Putamen (tissue), 1 donor: Measurements from ENCODE around the gene TMTC1.
"Not testable (repeated sequence)": the region's sequence is repeated elsewhere in the genome, so short reads cannot be mapped to it uniquely, and the experiment has no call there.

Experiments used
- DNase-seq: peaks from one replicate; pipeline ENCODE4 v3.0.0-alpha.2; 2016; ENCODE audit warnings: low spot score

The TMTC1 gene

DNA sequence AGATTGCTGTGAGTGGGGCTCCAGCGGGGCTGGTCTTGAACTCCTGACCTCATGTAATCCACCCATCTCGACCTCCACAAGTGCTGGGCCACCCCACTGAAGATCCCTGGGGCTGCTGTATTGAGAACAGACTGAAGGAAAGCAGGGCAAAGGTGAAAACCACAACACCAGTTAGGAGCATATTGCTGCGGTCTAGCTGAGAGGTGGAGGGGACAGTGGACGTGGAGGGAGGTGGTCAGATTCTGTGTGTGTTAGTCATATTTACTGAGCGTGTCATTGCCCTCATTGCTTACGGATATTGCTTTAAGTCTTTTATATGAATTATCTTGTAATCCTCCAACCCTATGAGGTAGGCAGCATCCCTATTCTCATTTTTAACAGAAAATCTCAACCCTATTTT is 217.3 kb downstream of the TMTC1 start:
- no peak for DNase-seq

DNA sequence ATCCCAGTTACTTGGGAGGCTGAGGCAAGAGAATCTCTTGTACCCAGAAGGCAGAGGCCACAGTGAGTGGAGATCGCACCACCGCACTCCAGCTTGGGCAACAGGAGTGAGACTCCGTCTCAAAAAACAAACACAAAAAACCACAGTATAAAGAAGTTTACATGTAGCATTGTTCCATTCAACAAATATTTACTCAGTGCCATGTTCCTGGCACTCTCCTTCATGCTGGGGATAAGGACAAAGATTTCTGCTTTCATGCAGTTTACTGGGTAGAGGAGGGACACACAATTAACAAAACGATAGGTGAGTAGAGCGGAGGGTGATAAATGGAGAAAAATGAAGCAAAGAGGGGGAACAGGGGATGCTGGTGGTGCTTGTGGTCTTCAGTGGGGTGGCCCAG is 218.0 kb downstream of the TMTC1 start:
- no peak for DNase-seq

DNA sequence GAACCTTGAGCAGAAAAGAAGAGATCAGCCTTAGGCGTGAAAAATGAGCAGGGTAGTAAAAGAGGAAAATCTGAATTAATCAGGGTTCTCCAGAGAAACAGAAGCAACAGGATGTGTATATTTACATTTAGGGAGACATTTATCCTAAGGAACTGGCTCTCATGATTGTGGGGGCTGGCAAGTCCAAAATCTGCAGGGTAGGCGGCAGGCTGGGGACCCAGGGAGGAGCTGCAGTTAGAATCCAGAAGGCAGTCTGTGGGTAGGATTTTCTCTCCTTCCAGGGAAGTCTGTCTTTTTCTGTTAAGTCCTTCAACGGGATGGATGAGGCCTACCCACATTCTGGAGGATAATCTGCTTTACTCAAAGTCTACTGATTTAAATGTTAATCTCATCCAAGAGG is 218.8 kb downstream of the TMTC1 start:
- DNase-seq, result no peak

DNA sequence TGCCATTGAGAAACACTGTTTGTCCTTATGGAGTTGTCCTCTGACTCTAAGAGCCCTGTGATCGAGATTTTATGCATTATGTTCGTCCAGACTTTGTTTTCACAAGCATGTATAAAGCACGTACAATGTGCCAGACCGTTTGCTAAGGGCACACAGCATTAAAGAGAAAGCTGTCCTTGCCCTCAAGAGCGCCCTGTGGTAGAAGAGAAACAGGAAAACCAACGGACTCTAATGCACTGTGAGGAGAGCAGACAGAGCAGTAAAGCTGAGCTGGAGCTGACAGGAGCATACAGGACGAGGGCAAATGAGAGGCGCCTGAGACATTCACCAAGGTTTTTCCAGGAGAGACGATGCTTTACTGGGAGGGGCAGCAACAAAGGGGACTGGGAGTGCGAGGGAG is 220.1 kb downstream of the TMTC1 start:
- DNase-seq, result no peak

DNA sequence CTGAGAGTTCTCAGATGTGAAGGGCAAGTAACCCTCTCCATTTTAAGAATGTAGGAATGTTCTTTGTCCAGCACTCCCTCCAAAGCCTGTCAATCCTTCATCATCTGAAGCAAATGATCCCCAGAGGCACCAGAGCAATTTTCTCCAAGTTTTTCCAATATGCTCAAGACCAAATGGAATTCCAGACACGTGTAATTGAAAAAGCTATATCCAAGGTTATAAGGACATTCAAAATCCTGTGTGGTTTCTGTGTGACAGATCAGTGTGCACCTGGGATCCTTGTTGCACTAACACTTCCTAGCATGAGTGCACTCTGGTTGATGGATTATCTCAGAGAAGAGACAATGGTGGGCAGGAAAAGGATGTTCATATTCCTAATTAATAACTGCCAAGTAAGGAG is 220.7 kb downstream of the TMTC1 start:
- no peak for DNase-seq

DNA sequence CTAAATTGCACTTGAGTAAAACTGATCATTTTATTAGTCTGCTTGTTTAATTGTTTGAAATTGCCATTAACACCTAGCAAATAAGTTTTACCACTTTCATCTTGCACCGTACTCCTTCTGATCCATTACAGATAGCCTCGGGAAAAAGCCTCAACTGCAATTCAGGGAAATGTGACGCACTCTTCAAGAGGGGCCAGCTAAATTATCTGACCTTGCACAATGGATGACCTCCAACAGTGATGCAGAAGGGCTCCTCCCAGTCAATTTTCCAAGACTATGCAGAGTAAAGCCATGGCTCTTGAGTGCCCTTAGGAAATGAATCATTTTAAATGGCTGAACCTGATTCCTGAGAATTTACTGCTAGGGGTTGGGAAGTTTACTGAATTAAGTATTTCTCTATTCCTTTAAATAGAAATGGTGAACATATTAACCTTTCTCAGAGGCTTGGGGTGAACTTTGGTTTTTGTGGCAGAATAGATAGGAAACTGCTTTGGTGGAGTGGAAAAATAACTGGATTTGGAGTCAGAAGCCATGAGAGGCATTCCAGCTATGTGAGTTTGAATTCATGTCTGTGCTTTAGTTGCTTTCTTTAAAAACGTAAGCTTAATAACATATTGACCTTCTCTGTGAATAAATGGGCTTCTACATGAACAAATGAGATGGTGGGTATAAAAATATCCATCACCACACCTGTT is 221.5 kb downstream of the TMTC1 start:
- DNase-seq, result no peak

DNA sequence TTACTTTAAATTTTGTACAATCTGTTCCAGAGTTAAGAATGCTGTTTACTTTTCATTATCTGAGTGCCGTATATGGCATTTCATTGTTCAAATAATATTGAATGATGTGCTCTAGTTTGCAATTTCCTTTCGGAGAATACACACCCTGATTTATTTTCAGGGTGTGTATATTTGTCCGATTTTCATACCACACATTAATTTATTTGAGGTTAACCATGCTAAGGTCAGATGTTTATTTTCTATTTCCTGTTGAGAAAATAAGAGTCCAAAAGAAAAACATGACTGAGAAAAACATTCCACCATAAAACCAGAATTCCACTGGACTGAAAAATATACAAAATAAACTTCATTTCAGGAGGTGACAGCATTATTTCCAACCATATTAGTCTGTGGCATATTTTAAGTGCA is 222.1 kb downstream of the TMTC1 start:
- no peak for DNase-seq

DNA sequence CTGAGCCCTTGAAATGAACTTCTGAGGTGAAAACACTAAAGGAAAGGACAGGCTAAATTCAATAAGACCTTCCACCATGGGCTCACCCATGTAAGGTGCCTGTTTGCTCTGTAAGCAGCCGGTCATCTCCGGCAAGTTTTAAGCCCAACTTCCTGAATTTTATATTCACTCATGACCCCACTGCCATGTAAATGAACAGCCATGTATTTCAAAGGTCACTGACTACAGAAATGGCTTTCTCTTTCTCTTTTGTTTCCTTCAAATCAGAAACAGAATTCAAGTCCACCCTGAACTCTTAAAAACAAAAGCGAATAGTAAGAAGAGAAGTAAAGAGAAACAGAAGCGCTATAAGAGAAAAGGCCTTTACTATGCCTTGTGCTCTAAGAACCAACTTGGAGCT is 224.5 kb downstream of the TMTC1 start:
- no peak for DNase-seq

DNA sequence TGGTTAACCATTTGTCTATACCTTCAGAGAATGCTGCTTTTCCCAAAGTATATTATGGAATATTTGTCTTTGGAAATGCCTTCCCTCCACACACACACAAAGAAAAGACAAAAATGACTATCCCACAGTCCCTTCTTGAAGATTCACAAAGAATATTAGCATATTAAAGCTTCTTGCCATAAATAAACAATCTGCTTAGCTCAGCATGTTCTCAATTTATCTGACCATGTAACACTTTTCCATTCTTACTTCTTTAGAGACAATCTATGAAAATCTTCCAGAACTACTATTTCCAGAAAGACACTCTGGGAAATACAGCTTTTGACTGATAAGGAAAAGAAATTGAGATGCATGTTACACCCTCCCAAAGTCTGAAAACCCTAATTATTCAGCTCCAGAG is 227.4 kb downstream of the TMTC1 start:
- DNase-seq, result no peak

DNA sequence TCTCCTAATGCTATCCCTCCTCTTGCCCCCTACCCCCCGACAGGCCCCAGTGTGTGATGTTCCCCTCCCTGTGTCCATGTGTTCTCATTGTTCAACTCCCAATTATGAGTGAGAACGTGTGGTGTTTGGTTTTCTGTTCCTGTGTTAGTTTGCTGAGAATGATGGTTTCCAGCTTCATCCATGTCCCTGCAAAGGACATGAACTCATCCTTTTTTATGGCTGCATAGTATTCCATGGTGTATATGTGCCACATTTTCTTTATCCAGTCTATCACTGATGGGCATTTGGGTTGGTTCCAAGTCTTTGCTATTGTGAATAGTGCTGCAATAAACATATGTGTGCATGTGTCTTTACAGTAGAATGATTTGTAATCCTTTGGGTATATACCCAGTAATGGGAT is 228.3 kb downstream of the TMTC1 start:
- not testable (repeated sequence) for DNase-seq

DNA sequence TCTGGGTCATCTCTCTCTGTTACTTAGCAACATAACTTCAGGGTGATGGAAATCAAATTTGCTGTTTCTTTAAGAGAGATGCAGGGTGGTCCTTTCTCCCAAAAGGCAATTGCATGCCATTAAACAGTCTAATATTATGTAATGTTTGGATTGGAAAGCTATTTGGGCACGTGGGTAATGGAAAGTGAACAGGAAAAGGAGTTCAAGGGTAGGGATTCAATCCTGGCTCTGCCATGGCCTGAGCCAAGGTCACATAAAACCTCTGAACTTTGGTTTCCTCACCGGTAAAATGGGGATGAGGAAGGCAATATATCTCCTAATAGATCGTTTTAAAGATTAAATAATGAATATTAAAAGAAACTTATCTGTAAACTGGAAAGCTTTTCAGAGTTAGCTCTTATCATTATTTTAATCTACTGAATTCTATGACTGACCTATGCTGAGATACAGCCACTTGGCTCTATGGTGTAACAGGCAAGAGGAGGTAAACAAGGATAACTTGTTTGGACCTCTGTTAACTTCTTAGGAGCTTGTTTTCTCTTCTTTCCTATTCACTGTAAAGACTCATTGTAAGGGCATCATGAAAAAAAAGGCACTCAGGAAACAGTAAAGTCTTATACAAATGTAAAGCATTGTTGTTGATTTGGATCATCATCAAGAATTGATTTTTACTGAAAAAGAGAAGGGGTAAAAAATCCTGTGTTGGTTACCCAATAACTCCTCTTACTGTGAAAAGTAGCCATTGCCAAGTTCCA is 230.6 kb downstream of the TMTC1 start:
- no peak for DNase-seq

DNA sequence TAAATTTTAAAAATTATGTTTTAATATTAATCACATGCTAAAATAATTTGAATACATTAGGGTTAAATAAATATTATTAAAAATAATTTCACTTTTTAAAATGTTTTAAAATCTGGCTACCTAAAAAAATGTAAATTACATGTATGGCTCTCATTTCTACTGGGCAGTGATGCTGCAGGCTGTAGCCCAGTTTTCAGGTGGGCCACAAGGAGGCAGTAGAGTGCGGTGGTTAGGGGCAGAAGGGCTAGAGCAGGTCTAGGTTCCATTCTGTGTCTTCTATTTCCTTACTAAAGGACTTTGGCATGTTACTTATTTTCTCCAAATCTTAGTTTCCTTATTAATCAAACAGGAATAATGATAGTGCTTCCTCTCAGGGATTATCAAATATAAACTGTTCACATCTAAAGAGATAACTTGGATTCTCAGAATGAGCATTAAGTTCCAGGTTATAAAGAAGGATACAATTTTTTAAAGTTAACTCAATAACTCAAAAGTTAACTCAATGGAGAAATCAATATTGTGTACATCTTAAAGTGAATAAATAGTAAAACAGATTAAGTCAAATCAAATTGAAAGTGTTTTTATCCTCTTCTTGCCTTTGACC is 231.3 kb downstream of the TMTC1 start:
- no peak for DNase-seq

DNA sequence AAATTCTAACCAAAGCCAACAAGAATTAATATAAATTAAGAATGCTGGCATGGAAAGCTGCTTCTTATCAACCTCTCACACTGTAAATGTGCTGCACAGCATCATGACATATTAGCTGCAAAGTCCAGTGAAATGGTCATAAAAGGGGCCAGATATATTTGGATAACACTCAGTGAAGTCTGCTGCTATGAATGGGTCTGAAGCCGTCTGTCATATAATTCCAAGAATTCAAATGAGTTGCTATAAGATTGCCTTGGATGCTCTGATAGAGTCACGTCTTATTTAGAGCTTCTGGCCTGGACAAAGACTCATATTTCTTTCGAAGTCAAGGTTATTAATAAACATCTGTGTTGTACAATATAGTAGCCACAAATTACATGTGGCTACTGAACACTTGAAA is 231.9 kb downstream of the TMTC1 start:
- no peak for DNase-seq

DNA sequence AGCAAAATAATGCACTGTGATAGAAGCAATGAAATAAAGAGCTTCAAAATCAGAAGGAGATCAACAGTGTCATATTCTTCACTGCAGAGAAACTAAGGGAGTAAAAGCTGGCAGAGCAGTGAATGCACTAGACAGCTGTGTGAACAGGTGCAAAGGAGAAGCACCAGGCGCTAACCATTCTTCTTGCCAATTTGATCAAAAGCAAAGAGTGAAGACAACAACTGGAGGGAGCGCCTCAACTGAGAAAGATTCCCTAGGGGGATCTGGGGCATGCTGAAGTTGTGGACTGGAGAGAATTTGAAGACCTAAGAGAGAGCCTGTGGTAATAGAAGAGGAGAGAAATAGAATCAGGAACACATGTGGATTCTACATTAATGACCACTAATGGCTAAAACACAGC is 235.9 kb downstream of the TMTC1 start:
- no peak for DNase-seq

DNA sequence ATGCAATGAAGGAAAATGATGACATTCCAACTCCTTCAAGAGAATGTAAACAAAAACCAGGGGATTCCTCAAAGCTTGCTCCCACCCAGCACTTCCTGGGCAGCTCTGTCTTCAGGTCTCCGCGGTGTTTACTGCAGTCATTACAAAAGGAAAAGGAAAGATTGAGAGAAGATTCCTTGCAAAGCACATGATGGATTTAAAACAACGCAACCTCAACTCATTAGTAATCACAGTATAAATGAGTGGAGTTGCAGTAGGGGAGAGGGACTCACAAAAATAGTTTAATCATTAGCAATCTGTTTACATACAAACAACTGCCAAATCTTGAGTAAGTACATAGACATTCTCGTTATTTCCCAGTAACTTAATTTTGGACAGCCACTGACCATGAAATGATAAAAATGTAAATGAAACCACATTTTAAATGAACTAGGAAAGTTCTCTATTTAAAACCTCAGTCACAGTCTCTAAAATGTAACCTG is 236.6 kb downstream of the TMTC1 start:
- no peak for DNase-seq

DNA sequence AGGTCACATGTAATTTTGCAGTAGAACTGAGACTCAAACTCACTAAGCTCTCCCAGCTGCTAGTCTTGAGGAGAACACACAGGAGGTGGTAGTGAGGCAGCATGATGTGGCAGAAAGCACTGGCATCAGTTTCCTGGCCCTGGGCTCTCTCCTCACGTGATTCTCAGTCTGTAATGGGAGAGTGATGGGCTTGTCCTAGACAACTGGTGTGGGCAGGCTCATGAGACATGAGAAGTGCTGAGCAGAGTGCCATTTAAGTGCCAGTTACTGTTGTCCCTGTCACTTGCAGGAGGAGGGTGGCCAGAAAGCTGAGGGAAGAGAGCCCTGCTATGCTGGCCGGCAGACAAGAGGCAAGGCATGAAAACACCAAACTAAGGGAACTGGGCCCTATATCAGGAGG is 237.7 kb downstream of the TMTC1 start:
- no peak for DNase-seq

DNA sequence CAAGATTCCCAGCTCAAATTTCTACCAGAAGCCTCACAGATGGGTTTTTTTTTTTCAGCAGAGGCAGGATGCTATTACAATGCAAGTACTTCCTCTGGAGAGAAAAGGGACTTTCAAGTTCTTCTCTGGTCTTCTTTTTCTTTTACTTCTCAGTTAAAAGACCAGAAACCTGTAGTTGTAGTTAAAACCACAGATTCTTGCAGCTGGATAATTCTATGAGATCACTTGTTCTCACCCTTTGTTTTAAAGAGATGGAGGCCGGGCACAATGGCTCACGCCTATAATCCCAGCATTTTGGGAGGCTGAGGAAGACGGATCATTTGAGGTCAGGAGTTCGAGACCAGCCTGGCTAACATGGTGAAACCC is 238.7 kb downstream of the TMTC1 start:
- DNase-seq, result no peak

DNA sequence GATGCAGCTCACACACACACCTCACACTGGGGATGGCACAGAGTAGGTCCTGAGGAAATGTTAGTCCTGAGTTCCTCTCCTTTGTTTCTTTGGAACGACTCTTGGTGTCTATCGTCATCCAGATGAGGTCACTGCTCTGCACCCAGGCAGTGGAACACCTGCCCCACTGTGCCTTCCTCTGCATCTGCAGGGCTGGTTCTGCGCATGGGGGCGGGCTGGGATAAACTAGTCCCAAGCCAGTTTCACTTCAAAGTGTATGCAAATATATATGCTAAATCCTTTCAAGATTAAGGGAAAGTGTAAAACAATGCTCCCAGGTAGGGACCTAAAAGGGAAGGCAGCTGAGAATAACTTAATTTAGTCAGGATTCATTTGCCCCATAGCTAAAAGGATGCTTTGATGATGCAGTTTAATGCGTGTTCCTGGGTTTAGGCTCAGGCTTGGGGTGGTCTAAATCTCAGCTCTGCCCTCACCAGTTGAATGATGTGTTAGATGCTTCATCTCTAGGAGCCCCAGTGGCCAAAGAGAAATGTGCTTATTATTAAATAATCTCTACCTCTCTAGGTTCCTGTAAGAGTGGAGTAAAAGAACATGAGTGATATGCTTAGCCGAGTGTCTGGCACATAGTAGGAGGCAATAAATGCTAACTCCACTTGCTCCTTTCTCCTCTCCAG is 239.2 kb downstream of the TMTC1 start:
- DNase-seq, result no peak

DNA sequence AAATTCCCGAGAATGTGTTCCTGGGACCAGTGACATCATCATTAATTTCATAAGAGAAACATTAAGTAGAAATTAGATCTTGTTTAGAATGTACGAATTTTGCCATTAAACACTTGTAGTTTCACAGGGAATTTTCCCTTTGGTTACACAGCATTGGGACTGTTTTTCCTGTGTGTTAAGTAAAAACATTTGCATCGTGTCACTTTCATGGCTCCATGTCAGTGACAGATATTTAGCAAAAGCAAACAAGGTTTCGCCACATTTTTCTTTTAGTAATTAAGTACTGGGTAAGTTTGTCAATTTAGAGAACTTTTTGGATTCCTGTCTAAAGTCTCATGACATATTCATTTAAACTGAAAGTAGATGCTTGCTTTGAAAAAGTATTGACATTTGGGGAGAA is 240.7 kb downstream of the TMTC1 start:
- DNase-seq, result no peak

DNA sequence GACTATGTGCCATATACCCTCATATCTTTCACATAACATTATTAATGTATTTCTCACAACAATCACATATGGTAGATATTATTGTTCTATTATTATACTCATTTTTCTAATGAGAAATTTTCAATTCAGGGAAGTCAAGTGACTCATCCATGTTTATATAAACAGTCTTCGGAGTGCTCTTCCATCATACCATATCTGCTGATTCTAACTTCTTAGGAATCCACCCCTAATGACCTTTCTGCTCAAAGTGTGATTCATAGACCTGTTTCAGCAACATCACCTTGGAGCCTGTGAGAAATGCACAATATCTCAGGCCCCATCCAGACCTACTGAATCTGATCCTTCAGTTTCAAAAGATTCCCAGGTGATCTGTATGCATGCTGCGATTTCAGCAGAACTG is 246.4 kb downstream of the TMTC1 start:
- DNase-seq, result no peak

DNA sequence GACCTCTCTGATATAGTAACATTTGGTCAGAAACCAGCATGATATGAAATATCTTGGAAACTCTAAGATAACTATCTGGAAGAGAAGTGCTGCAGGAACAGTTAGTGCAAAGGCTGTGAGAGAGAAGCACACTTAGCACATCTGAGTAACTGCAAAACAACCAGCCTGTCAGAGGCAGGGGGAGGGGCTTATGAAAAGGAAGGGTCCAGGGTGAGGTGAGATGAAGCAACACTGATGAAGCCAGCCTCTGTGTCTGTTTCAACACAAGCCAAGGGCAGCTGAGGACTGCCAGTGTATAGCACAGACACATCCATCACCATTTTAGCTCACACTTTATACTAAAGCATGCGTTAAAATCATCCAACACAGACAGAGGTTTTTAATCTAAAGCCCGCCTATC is 248.8 kb downstream of the TMTC1 start:
- no peak for DNase-seq

DNA sequence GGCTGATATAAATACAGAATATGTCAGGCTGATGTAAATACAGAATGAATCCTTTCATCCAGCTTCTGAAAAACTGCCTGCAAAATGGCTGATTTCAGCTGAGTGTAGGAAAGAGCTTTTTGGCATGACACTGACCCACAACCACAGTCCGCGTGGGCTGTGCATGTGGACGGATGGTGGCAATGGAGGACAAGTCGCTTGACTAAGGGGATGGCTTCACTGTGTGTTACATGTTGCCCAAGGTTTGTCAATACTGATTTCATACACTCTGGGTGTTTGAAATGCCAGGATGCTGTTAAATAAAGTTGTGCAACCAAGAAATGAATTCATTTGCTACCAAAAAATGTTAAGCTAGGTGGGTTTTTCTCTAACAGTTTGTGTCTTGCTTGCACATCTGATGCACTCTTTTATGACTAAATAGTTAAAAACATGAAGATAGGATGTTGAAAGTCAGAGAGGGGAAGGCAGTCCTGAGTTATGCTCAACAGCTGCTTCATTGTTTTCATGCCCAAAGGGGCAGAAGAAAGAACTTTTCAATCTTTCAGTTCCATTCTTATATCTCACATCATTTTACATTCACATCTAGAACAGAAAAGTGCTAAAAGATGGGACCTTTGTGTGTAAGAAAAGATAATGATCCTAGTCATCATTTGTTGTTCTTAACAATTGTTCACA is 249.8 kb downstream of the TMTC1 start:
- DNase-seq, result no peak
